ENCODE measurements around the gene GPM6B.

Gene GPM6B

DNA sequence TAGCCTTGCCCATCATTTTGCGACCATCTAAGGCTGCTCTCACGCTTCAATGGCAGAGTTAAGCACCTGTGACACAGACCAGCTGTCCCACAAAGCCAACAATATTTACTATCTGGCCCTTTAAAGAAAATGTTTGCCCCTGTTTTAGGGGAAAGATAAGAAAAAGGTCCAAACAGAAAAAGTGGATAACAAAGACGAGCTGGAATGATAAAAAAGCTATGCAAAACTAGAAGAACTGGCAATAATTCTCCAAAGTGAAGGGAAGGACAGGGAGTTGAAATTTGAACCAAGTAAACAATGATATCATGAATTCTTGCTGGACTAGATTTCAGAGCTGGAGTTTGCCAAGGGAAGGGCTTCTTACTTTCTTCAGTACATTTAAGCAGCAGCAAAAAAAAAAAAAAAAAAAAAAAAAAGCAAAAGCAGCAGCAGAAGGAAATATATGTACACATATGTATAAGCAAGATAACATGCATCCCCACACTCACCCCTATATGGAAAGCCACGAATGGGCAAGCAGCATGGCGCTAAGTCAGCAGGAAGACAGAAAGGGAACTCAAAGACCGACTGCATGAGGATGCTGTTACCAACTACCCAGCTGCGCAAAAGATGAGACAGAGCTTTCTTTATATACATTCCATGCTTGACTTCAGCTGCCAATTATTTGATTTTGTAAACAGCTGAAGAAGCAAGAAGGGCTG, 94.9 kb downstream of the GPM6B start:
- DNase-seq: peak; percentile 22

DNA sequence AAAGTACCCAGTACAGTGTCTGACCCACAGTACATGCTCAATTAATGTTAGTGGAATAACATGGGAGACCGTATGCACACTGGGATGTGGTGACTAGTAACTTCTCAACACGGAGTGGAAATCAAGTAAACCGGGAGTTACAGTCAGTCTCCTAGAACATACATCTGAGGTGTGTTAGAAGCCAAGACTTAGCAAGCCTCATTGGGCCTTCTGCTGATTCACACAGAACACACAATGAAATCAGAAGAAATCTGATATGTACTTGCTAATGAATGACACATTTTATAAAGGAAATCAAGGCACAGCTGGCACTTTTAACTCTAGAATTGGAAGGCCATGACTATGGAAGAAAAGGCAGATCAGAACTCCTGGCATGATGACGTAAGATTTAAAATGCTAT, 95.5 kb downstream of the GPM6B start:
- DNase-seq: no peak

All from RPMI8226 (cell line).